GM18511 (cell line): ENCODE results near the gene MTG1.
"Not testable (repeated sequence)": the region's sequence is repeated elsewhere in the genome, so short reads cannot be mapped to it uniquely, and the experiment has no call there.

Experiments used
- ATAC-seq: cut with Tn5 transposase; IDR thresholded peaks from one replicate; pipeline ENCODE4 v1.9.1; 2021; ENCODE audit warnings: mild to moderate bottlenecking, moderate library complexity; ENCODE audit not compliant: unreplicated experiment

The MTG1 gene

DNA sequence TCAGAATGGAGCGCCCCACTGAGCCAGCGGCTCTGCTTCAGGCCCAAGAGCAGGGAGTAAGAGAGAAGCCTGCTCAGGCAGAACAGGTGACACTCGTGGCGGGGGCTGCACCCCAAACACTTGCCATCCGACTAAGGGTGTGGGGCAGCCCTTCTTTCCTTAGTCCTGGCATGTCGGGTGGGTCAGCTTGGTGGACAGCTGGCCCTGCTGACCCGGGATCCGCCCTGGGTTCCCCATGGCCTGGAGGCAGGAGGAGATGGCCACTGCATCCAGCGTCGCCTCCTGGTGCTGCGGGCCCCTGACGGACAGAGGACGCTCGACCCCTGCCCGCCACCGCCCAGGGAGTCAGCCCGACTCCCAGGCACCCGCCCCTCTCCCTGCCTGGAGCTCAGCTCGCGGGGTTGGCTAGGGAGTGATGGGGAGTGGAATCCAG lies 16.1 kb upstream of the MTG1 start:
- ATAC-seq = no peak

DNA sequence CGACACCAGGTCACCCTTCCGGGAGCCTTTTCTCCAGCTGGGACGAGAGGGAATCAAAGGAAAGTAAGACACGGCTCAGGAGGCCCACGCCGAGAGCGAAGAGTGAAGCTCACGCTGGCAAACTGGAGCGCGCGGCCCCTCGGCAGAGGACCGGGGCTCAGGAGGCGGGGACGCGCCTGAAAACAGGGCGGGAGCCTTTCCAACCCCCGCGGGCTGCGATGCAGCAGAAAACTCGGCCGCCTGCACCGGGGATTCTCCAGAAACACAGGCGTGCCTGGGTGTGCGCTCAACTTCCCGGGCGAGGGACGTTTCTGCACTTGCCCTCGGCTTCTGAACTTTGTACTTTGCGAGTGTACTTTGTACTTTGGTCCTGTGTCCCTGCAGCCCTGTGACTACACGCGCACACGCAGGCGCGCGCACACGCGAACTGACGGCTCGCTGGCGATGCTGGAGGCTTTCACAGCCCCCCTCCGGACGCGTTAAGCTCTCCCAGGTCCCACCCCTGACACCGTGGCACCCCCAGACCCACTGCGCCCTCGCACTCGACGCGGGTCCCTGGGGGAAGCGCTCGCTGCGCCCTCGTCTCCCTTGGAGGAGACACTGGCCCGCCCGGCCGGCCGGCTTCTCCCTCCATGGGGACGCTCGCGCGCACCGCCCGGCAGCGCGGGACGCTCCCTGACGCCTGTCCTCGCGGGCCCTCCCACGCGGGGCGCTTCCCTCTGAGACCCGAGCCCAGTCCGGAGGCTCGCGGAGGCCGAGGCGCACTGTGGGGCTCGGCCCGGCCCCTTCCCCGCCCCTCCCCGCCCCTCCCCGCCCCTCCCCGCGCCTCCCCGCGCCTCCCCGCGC lies 15.5 kb upstream of the MTG1 start:
- peak; percentile 49 for ATAC-seq

DNA sequence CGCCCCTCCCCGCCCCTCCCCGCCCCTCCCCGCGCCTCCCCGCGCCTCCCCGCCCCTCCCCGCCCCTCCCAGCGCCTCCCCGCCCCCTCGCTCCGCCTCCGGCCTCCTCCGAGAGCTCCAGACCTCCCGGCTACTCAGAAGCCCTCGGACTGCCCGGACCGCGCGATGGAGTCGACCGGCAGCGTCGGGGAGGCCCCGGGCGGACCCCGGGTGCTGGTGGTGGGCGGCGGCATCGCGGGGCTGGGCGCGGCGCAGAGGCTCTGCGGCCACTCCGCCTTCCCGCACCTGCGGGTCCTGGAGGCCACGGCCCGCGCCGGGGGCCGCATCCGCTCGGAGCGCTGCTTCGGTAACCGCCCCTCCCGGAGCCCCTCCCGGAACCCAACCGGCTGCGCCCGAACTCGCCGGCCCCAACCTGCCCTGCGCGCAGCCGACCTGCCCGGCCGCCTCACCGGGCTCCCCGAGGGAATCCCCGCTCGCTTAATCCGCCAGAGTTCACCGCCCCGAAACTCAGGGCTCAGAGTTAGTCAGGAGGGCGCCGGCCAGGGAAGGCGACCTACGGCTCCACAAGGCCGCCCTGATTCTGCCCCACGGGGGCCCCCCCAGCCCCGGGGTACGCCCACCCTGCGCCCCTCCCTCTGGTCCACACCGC lies 14.7 kb upstream of the MTG1 start, which contains the start of gene PAOX:
TSS of gene PAOX (plus strand) at position 111 of the 649 bp plus-strand sequence. CDS start at position 166, 55 bp downstream.
- peak; percentile 57 for ATAC-seq

DNA sequence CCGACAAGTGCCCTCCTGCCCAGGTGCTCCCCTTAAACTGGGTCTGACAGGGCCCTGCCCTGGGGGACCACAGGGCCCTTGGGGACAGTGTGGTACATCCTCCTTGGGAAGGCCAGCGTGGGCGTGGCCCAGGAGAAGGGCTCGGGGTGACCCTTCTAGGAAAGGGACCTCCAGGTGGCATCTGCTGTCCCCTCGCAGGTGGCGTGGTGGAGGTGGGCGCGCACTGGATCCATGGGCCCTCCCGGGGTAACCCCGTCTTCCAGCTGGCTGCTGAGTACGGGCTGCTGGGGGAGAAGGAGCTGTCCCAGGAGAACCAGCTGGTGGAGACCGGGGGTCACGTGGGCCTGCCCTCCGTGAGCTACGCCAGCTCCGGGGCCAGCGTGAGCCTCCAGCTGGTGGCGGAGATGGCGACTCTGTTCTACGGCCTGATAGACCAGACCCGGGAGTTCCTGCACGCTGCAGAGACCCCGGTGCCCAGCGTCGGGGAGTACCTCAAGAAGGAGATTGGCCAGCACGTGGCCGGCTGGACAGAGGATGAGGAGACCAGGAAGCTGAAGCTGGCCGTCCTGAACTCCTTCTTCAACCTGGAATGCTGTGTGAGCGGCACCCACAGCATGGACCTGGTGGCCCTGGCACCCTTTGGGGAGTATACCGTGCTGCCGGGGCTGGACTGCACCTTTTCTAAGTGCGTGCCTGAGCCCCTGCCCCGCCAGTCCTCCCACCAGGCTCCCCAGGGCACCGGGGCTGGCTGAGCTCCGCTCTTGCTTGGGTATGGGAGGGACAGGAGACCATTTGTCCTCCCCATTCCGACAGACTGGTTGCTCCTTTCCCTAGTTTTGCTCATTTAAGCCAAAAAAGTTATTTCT lies 13.9 kb upstream of the MTG1 start:
- peak; percentile 12 for ATAC-seq

DNA sequence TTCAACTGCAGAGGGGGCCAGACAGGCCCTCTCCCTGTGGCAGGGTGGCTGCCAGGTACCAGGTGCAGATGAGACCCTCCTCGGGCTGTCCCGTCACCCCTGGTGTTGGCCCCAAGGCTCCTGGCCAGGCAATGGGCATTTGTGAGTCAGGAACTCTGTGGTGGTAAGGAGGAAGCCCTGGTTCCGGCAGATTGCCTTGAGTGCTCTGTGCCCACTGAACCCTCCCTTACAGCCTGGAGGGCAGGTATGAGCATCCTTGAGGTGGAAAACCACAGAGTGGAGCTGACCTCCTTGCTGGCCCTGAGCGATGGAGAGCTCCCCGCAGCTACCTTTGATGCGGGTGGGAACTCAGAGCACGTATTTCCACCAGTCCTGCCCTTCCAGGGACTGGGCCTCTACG lies 12.9 kb upstream of the MTG1 start:
- ATAC-seq = no peak

DNA sequence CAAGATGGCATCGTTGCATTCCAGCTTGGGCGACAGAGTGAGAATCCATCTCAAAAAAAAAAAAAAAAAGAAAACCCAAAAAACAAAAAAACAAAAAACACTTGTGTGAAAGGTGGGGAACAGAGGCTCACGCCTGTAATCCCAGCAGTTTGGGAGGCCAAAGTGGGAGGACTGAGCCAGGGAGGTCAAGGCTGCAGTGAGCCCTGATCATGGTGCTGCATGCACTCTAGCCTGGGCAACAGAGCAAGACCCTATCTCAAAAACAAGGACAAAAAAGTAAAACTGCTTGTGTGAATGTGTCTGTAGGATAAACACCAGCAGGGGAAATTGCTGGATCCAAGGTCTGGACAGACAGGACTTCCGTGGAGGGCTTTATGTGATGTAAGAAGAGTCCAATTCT lies 10.4 kb upstream of the MTG1 start:
- ATAC-seq = no peak

DNA sequence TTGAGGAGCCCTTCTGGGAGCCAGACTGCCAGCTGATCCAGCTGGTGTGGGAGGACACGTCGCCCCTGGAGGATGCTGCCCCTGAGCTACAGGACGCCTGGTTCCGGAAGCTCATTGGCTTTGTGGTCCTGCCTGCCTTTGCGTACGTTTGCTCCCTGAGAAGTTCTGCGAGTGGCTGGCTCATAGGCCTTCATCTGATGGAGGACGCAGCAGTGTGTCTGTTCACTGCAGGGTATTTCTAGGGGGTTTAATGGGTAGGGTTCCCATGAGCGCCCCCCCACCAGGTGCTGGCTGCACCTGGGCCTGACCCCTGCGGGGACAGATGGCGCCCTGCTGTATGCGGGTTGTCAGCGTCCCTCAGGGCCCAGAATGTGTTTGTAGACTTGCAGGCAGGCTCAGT lies 9.9 kb upstream of the MTG1 start:
- ATAC-seq = no peak

DNA sequence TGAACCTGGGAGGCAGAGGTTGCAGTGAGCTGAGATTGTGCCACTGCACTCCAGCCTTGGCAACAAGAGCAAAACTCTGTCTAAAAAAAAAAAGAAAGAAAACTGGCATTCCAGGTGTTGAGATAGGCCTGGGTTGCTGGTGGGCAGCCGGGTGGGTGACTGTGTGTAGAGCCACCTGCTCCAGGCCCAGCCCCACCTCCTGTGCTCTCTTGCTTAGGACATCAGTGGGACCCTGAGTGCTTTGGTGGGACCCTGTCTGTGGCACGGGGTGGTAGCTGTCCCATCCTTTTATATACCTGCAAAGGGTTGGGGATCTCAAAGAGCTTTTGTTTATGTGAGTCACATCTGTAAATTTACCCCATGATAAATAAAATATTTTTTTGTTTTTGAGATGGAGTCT lies 8.7 kb upstream of the MTG1 start:
- ATAC-seq = no peak

DNA sequence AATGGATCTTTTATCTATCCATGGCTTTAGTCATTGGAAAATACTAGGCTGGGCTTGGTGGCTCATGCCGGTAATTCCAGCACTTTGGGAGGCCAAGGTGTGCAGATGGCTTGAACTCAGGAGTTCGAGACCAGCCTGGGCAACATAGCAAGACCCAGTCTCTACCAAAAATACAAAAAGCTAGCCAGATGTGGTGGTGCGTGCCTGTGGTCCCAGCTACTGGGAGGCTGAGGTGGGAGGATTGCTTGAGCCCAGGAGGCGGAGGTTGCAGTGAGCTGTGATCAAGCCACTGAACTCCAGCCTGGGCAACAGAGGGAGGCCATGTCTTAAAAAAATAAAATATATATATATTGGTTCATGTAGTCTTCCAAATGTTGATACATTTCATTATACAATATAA lies 7.0 kb upstream of the MTG1 start:
- ATAC-seq = not testable (repeated sequence)

DNA sequence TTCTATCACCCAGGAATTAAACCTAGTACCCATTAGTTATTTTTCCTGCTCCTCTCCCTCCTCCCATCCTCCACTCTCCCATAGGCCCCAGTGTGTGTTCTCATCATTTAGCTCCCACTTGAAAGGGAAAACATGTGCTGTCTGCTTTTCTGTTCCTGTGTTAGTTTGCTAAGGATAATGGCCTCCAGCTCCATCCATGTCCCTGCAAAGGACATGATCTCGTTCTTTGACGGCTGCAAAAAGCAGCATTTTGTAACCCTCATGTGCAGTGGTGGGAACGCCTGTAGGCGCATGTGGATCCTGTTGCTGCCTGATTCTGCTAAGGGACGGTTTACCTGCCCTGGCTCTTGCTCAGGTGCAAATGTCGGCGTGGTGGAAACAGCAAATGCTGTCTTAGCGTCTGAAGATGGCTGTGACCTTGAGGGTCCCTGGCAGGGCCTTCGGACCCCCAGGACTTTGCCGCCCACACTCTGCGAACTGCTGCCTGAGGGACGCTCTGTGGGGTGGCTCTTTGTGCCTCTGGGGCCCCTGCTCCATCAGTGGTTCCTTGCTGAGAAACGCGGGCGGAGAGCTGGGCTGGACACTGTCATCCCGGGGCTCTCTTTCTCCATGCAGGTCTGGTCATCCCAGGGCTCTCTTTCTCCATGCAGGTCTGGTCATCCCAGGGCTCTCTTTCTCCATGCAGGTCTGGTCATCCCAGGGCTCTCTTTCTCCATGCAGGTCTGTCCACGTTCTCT lies 5.6 kb upstream of the MTG1 start:
- no peak for ATAC-seq

DNA sequence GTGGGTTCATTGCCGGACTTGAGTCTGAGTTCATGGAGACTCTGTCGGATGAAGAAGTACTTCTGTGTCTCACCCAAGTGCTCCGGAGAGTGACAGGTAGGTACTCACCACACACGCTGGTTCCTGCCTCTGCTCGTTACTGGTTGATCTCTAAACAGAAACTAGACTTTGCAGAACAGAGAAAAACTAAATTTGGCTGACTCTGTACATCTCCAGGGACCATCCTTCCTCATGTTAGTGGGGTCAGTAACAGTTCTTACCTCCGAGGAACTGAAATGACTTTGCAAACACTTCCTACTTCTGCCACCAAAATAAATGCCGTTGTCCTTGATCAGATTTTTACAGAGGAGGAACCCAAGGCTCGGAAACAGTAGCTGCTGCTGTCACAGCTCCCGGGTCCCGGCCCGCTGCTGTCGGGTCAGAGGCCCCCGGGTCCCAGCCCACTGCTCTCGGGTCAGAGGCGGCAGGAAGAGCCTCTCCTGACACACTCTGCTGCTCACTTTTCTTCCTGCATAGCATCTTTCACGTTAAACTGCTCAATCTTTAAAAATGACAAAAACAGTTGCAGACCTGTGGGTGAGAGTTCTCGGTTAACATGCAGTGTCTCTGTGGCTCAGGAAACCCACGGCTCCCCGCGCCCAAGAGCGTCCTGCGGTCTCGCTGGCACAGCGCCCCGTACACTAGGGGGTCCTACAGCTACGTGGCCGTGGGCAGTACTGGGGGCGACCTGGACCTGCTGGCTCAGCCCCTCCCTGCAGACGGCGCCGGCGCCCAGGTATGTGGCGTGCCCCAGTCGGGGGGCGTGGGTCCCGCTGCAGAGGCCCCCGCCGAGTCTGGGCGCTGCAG lies 4.8 kb upstream of the MTG1 start:
- ATAC-seq = peak; percentile 85

DNA sequence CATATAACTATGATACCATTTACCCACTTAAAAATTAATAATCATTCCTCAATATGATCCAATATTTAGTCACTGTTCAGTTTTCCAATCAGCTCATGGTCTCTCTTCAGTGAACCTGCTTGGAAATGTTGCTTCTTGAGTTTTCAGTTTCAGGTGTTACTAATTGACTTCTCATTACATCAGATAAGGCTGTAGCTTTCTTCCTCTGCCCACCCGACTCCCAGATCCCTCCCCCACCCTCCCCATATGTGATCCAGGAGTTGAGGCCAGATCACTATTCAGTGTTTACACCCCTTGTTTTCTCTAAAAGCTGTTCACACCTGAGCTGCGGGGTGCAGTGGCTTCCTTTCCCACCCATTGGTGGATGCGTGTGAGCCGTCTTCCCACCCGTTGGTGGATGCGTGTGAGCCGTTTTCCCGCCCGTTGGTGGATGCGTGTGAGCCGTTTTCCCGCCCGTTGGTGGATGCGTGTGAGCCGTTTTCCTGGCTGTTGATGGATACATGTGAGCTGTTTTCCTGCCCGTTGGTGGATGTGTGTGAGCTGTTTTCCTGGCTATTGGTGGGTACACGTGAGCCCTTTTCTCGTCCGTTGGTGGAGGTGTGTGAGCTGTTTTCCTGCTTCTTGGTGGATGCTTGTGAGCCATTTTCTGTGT lies 3.2 kb upstream of the MTG1 start:
- no peak for ATAC-seq

DNA sequence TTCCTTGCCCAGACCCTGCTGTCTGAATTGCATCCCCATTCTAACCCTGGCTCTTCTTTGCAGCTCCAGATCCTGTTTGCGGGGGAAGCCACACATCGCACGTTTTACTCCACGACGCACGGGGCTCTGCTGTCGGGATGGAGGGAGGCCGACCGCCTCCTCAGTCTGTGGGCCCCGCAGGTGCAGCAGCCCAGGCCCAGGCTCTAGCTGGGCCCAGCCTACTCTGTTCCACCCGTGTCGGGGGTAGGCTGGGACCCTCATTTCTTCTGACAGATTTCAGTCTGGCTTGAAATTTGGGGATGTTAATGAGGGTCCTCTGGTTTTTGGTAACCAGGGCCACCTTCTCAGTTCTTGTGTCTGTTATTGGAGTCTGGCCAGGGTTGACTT lies 2.7 kb upstream of the MTG1 start:
- ATAC-seq = no peak

DNA sequence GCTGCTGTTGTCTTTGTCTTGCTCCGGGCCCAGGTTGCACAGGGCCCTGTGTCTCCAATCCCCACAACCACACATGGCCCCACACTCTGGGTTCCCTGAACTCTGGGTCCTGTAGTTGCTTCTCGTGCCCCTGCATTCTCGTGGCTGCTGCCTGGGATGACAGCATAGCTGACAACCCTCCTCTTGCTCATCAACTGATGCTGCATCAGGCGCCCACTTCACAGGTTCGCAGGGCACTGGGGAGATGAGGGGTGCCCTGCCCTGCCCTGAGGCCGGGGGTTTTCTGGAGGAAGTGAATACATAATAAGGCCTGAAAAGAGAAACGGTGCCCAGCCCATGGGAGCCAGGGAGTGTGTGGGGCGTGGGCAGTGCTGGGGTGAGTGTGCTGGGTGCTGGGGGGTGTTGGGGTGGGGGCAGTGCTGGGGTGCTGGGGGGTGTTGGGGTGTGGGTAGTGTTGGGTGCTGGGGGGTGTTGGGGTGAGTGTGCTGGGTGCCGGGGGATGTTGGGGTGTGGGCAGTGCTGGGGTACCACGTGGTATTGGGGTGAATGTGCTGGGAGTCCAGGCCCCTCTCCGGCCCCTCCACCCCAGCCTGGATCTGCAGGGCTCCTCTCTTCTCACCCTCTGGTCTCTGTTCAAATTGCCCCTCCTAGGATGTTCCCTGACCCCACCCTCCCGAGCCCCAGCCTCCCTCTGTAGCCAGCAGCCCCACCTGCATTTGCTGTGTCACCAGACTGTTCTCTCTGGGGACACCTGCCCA lies 2.0 kb upstream of the MTG1 start:
- ATAC-seq = no peak

DNA sequence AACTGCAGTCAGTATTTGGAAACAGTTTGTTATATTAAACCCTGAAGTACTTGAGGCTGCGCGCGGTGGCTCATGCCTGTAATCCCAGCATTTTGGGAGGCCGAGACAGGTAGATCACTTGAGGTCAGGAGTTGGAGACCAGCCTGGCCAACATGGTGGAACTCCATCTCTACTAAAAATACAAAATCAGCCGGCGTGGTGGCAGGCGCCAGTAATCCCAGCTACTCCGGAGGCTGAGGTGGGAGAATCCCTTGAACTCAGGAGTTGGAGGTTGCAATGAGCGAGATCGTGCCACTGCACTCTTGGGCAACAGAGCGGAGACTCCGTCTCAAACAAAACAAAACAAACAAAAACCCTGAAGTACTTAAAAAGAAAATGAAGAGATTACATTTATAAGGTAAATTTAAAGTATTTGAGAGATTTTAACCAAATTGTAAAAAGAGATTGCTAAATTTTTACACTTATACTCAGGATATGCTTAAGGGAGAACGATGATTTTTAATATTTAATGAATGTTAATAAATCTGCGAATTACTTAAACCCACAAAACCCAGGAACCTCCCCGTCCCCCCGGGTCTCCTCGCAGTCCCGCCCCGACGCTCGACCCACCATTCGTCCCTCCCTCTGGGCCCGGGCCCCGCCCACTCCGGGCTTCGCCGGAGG lies 425 bp upstream of the MTG1 start:
- no peak for ATAC-seq

DNA sequence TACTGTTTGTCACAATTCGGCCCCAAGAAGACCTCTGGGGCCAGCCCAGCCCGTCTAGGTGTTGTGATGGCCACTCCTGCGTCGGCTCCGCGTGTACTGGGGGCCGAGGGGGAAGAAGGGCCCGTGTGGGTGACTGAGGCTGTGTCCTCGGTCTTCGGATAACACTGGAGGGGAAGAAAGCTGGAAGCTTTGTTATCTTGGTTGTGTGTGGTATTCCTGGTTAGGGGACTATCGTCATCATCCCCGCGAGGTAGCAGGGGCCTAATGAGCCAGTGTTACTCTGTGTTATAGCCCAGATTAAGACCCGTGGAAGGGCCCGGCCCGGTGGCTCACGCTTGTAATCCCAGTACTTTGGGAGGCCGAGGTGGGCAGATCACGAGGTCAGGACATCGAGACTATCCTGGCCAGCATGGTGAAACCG lies 854 bp downstream of the MTG1 start:
- ATAC-seq = no peak

DNA sequence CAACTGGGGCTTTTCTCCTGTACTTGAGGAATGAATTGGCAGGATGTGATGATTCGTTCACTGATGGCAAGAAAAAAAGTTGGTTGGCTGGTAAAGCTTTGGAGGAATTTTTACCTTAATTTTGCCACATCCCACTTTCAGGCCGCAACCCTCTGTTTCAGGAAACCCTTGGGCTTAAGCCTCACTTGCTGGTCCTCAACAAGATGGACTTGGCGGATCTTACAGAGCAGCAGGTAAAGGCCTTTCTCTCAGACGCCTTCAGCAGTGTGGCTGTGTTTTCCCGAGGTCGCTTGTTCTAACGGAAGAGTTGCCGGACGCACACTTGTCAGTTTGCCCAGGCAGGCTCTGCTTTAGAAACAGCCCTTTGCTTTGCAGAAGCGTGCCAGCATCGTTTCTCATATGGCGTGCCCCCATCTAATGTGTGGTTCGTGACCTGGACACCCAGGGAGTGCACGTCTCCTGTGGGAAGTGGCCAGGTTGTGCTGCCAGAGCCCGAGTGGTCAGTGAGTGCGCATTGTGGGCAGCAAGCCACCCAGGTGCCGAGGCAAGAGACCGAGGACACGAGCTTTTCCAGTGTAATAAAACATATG lies 2.2 kb downstream of the MTG1 start:
- ATAC-seq = no peak

DNA sequence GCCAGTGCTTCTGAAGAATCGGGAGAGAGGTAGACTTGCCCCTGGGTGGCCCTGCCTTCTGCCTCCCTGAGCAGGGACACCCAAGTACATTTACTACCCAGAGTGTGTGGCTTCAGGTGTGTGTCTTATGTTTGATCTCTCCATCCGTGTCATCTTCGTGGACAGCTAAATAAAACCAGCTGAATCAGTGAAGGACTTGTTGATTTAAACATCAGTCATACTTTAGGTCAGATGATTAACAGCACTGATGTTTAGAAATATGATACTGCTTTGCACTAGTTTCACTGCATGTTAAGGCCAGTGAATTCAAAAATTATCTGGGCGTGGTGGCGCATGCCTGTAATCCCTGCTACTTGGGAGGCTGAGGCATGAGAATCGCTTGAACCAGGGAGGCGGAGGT lies 4.0 kb downstream of the MTG1 start:
- no peak for ATAC-seq
